Measurements from ENCODE around the gene FRMD3.

The FRMD3 gene

DNA sequence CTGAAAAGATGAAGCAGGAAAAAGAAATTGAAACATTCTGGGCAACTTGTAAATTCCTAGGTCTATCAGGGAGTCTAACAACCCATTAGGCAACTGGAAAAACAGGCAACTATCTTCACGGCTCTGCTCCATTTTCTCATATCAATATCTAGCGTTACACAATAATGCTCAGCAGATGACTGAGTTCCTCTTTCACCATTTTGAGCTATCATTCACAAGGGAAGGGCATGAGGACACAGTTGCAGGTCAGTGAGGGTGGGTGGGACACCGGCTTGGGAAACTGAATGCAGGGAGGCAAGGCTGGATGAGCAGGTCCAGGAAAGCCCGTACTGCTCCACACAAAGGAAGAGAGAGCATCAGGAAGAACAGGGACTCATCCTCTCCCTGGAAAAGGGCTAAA, 67.0 kb downstream of the FRMD3 start:
- no peak for DNase-seq

DNA sequence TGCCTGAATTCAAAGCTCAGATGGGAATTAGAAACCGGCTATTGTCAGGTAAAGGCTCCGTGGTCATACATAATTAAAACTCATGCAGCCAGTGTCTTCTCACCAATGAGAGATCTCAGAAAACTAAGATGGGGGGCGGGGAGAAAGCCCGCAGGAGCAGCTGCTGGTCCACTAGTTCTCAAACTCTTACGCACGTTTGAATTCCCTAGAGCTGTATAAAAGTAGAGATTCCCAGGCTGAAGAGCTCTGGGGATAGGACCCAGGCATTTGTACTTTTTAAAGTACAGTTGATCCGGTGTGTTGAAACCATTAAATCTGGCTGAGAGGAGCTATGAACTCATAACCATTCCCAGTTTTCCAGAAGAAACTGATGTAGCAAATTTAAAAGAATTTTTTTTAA, 68.5 kb downstream of the FRMD3 start:
- DNase-seq, result no peak

DNA sequence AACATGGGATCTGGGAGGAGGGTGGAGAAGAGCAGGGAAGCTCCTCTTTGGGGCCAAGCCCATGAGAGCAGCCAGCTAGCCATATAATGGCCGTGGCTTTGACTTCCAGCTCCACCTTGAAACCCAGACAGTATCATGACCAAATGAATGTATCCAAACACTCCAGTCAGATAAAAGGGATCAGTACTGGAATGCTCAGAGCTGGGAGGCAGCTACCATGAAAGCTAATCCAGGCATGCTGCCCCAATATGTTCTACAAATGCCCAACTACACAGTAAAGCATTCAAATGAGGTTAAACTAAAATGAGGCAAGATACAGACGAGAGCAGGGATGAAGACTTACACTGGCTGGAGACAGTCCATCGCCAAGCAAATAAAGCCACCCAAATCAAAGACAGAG, 69.4 kb downstream of the FRMD3 start:
- DNase-seq, result no peak

DNA sequence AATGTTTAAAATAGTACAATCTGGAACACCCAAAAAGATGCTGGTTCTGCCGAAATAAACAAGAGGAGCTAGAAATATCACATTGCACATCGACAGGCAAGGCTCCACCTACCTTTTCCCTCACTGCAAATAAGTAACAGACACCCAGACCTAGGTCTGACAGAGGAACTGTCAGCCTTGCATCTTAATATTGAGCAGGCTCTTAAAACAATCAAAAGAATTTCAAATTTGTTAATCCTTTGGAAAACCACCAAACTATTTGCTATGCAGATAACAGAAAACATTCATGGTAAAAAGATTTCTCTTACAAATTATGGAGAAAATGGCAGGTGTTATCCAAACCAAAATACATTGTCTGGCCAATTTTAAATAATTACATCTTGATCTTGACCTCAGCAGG, 71.3 kb downstream of the FRMD3 start:
- DNase-seq, result no peak

DNA sequence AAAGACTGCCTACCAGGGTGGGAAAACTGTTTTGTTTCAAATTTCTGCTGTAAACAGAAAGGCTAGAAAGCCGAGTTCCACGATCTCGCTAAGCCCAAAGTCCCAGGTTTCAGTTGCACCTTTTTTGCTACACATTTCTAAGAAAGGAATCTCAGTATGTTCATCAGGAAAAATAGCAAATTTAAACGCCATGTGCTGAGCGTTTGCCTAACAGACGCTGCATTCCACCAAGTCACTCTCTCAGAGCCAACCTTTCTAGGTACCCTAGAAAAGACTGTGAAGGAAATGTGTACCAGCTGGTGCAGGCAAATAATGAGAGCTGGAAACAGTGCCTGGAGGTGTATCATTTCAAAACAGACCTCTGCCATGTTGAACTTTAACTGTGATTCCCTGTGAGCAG, 71.8 kb downstream of the FRMD3 start:
- no peak for DNase-seq

DNA sequence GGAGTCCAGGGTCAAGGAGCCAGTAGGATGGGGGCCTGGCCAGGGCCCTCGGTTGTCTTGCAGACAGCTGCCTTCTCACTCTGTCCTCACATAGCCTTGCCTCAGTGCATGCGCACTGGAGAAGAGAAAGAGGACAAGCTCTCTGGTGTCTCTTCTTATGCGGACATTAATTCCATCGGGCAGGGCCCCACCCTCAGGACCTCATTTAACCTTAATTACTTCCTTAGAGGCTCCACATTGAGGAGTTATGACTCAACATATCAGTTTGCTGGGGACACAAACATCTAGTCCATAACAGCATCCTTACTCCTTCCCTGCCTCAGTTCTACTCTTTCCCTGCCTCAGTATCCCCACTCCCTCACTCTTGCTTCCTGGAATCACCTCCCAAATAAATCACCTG, 78.4 kb downstream of the FRMD3 start:
- DNase-seq, result no peak

DNA sequence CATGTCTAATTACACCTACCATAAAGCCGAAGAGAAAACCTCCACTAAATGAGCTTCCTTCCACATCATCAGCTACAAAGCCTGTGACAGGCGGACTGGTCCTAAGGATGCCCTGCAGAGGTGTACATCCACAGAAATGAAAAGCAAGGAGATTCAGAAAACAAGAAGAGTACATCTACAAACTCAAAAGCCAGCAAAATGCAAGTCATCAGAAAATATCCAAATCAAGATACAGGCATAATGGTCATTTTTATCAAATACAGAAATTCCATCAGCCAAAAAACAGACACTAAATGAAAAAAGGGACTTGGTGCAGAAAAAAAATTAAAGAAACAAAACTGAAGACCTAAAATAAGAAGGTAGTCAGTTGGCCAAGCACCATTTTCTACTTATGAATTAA, 79.7 kb downstream of the FRMD3 start:
- DNase-seq, result no peak

DNA sequence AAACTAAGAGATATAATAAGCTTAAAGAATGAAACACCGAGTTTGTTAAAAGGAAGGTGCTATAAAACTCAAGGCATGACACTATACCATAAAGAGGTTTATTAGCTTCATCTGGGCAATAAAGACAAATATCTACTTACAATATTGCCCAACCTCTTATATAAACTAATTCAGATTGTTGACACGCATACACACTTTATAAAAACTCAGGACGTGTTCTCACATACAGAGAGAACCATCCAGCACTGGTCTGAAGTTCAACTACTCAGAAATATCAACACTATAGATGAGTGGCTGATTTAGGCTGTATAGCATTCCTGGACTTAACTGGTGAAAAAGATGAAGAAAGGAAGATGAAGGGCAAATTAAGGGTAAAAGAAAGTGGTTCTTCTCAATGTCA, 81.2 kb downstream of the FRMD3 start:
- DNase-seq, result no peak

DNA sequence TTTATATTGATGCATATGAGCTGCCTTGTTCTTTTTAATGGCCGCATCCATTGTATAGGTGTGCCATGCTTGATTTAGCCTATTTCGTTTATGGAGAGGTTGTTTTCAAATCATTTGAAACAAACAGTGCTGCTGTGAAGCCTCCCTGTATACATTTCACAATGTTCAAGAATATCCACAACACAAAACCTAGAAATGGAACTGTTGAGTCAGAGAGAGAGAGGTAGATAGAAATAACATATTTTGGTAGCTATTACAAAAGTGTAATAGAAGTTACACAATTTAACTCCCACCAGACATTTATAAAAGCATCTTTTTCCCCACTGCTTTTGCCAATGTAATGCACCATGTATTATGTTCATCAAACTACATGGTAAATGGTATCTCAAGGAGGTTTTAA, 82.0 kb downstream of the FRMD3 start:
- DNase-seq, result no peak

DNA sequence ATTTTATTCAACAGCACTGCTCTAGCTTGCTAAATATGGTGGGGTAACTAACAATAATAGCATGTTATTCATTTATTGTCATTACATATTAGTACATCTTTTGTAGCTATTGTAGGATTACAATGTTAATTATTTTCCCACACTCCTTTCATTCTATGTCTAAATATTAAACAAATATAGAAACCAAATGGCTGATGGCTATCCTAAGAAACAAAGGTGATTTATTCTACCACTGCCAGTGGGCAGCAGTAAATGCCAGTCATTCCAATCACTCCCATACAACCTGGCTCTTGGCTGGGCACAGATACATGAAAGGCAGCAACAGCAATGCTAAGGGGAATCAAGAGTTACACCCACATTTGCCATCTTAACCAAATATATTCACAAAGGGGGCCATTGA, 84.1 kb downstream of the FRMD3 start:
- DNase-seq, result no peak

DNA sequence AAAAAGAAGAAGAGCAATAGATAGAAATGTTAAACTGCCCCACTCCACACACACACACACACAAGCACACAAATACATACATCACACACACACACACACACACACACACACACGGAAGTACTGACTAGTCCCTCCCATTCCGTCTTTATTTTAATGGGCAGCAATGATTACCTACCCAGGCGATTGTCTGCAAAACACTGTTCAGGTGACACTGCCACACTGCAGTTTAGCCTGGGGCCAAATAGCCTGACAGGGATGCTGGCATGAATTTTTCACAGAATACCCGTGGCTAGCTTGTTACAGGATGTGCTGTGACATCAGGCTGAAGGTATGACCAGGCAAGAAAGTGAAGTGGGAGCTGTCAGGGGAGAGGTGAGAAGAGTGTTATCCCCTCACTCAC, 86.9 kb downstream of the FRMD3 start:
- no peak for DNase-seq

DNA sequence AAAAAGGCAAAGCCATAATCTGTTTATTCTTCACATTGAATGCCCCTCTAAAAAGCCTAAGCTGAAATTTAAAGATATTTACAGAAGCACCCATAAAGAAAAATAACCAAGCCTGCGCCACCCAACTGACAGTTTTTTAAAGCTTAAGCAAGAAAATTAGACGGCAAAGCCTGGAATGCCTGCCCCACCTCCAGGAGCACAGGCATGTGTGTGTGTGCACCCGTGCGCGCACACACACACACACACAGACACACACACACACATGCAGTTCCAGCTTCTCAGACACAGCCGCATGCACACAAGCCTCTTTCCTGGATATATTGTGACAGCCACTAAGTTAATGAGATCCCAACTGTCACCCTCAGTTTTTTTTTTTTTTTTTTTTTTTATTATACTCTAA, 88.2 kb downstream of the FRMD3 start:
- no peak for DNase-seq

DNA sequence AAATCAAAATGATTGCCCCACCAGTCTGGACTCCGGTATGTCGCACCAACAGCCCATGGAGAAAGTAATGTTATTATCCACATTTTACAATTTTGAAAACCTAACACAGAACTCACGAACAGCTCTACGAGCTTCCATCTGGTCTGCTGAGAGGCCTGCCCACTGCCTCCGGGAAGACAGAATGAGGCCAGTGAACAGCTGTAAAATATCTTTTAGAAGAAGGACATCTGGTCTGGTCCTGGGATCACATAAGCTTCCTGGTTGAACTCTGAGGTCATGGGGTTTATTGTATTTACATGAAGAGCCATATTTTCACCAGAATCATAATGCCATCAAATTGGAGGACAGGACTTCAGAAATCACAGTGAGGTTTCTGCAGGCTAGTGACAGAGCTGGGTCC, 89.0 kb downstream of the FRMD3 start:
- DNase-seq, result no peak

DNA sequence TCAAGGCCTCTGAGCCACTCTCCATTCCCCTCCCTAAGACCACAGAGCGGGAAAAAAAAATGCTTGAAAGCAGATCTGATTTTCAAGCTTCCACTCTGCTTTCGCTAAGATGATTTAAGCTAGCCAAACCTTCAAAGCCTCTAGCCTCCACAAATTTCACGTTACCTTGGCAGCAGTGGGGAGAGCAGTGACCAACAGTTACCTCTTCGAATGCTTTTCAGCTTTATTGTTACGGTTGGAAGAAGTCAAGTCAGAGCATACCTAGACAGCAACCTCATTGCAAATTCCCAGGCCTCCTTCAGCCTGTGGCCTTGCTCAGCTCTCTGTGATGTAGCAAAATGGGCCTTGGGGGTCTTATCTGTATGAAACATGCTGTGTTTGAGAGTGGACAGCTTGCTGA, 89.6 kb downstream of the FRMD3 start:
- DNase-seq, result no peak

DNA sequence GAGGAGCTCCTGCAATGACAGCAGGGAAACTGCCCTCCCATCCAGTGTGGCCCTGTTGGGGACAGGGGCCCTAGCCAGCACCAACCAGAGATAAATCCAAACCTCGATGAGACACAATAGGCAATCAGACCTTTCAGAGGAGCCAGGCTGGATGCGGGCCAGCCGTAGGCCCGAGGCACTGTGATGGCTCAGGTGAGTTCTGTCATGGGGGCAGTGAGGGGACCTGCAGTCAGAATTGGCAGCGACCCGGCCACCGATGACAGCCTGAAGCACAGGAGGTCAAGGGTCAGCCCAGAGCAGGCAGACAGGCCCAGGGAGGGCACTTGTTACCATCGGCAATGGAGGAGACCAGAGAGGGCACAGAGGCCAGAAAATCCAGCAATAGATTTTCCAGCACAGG, 90.8 kb downstream of the FRMD3 start:
- no peak for DNase-seq

DNA sequence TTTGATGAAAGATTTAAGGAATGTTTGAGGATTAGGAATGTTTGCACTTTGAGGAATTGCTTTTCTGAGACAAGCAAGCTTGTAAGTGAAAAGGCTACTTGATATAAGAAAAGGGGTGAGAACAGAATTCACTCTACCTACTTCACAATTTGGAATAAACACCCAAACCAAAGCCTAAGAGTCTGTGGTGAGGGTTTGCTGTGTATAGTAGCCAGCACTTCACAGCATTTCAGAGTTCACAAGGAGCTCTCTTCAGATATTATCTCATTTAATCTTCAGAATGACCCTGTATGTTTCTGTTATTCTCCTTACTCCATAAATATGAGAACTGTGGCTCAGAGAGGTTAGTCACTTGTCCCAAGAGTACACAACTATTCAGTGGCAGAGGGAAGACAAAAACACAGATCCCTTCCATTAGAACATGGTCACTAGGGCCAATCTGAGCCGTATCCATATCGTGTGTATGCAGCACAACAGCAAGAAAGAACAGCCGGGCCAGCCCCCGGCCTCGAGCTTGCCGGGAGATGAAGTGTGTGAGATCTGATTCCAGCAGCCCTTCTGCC, 92.4 kb downstream of the FRMD3 start:
- DNase-seq, result no peak

DNA sequence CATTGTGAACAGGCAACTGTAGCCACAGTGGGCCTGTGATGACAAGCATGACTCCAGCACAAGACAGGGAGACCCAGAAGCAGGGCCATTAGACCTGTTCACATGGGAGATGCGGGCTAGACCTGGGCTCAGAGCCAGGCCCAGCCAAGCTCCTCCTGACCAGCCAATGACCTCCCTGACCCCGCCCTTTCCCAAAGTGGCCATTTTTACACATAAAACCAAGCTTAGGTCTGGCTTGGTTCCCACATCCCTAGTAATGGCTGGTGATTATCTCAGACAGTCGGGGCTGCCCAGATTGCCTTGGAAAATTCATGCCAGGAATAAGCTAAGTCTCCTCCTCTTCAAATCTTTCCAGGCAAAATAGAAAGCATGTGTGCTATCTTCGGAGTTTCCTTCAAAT, 94.1 kb downstream of the FRMD3 start:
- DNase-seq, result no peak

DNA sequence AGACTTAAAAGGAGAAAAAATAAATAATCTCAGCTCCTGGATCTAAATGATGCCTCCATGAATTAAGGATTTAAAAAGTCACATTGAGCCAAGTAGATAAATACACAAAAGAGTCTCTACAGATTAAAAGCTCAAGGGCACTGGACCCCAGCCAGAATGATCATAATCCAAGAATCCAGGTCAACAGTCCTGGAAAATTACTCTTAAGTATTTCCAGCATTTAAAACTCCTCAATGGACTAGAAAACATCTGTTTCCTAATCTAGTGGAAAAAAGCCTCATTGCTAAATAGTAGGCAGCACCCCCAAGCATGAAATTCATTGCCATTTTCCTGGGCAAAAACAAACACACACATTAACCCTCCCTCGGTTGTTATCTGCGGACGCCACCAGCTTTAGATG, 96.8 kb downstream of the FRMD3 start:
- DNase-seq, result no peak

DNA sequence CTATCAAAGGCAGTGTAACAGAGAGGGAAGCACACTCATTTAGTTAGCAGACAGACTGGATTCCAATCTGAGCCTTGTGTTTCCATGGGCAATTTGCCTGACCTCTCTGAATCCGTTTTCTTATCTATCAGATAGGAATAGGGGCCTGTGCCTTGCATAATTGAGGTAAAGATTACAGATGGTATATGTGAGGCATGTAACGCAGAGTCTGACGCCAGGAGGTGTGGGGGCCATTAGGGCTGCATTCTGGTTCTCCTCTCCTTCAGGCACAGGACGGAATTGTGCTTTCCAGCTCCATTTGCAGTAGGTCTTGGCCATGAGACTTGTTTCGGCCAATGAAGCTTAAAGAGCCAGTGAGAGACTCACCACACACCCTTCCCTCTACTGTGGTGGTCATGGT, 97.6 kb downstream of the FRMD3 start:
- no peak for DNase-seq

DNA sequence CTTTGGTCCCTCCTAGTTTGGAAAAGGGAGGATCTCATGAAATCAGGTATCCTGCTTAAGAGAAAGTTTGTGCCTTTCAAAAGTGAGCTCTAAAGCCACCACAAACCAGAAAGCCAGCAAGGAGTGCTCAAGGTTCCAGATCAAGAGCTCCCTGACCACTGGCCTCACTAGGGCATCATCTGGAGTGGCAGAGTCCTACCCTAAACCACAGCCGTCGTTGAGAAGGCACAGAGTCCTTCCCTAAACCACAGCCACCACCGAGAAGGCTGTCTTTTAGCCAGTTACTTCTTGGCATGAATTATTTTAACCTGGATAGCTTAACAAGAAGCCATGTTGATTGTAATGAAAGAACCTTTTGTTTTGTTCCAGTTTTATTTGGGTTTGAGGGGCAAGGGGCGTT, 102.9 kb downstream of the FRMD3 start:
- no peak for DNase-seq

DNA sequence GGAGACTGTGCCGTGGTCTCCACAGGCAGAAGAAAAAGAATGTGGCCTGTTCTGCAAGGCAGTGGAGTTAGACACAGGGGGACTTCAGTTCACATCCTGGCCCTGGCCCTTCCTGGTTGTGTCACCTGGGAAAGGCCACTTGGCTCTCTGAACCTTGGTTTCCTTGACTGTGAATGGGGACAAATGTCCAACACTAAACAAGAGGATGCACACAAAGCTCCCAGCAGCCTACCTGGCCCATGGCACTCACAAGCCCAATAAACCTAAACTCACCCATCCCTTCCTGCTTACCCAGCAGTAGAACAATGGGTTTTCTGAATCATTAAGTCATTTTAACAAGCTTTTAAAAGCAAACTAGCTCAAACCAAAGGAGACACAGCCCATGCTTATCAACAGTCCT, 103.9 kb downstream of the FRMD3 start:
- no peak for DNase-seq

DNA sequence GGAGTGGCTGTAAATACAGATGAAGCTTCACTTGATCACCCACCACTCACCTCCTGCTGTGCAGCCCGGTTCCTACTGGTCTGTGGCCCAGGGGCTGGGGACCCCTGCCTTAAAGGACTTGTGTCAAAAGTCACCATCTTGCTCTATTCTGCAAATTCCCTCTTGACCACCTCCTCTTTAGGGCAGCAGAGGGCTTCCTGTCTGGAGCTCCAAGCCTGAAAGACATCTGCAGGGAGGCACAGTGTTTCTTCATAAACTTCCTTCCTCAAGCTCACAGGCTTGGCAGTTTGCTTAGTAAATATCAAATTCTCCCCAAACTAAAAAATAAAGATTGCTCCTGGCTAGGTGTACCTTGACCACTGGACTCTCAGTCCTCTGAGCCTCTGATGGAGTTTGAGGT, 104.4 kb downstream of the FRMD3 start:
- DNase-seq, result no peak

DNA sequence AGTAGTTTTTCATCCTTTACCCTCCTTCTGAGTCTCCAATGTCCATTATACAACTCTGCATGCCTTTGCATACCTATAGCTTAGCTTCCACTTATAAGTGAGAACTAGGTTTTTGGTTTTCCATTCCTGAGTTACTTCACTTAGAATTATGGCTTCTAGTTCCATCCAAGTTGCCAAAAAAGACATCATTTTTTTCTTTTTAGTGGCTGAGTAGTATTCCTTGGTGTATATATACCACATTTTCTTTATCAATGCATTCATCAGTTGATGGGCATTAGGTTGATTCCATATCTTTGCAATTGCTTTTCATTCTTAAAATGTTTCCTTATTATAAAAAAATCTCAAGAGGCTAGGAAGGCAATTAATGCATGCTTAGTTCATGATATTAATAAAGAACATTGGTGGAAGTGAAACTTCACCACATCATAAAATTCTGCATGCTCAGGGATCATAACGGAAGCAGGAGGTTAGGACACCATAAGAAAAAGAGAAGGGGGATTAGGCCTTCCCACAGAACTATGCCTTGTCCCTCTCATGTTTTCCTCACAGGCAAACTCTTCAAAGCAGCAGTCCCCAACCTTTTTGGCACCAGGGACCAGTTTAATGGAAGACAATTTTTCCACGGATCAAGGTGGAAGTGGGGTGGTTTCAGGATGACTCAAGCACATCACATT, 105.2 kb downstream of the FRMD3 start:
- DNase-seq, result no peak

DNA sequence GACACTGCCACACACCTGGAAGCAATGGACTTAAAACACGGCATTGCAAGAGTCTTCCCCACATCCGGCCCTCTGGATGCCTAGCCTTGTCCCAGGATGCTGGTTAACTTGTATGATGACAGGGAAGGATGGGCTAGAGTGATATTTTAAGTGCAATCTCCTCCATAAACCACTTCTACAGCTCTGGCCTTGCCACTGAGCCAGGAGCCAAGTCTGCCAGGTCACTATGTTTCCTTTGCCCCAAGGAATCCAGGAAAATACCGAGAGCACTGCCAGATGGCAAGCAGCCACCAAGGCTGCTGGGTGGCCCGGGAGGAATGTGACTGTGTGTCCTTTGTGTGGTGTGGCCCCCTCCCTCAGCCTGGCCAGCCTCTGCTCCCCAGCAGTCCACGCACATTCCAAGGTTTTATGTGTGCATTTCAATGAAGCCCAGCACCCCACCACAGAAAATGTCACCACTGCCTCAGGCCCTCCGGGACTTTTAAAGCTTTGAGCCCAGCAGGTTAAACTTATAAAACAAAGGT, 106.0 kb downstream of the FRMD3 start:
- no peak for DNase-seq

Data from activated naive CD4-positive, alpha-beta T cell treated with Interleukin-2 at 50 U/mL for 16 hours (primary cell).